LHCN-M2 (cell line): Measurements from ENCODE around the gene RNF39. TPM values are rescaled to one million over a fixed set of nuclear protein-coding genes. Genes with fewer than 3 reads are reported as not detected.

Experiments
- total RNA-seq: library from RNA; depleted of rRNA; stranded (reverse); fragments of >200 nt; gene quantifications from 2 replicates; pipeline ENCODE4 v1.2.3, GENCODE V29; 2014; rRNA removed

RNF39 gene
- total RNA-seq, 1 experiment from 2014 or later, result not detected

Other genes with a start within 250 kb of the RNF39 start
- gene HLA-G, start 247.9 kb downstream of the RNF39 start, total RNA-seq, result not detected in 2 replicates
- gene HLA-A, start 133.2 kb downstream of the RNF39 start, total RNA-seq, result 412 and 438 TPM in 2 replicates
- 17.6 and 20.0 TPM in 2 replicates for gene POLR1H, start 14.5 kb downstream of the RNF39 start, total RNA-seq
- gene PPP1R11, start 8.6 kb downstream of the RNF39 start, total RNA-seq, result 43.0 and 47.1 TPM in 2 replicates
- not detected in 2 replicates for gene TRIM31, start 37.3 kb upstream of the RNF39 start, total RNA-seq
- not detected in 2 replicates for gene TRIM40, start 60.4 kb upstream of the RNF39 start, total RNA-seq
- gene TRIM10, start 85.4 kb upstream of the RNF39 start, total RNA-seq, result not detected in 2 replicates
- not detected in 2 replicates for gene TRIM15, start 87.8 kb upstream of the RNF39 start, total RNA-seq
- 35.1 and 36.7 TPM in 2 replicates for gene TRIM26, start 137.6 kb upstream of the RNF39 start, total RNA-seq